SK-N-SH treated with all-trans-retinoic acid at 6 μM for 48 hours (cell line): Measurements from ENCODE around the gene CACNA2D4.

Experiments
- ATAC-seq: fragments of 200-7000 bp; cut with Tn5 transposase; 3 replicates; pipeline ENCODE4 v1.9.1; 2020; ENCODE audit warnings: mild to moderate bottlenecking, moderate library complexity
- ARNTL ChIP-seq: fragments of 450-650 bp; formaldehyde crosslinking; IDR thresholded peaks from 2 replicates; pipeline ENCODE4 v1.5.0; 2020; ENCODE audit warnings: low read depth, mild to moderate bottlenecking, moderate library complexity, borderline replicate concordance
- BACH2 ChIP-seq: fragments of 250-450 bp; sonication (Bioruptor Pico); IDR thresholded peaks from 2 replicates; pipeline ENCODE4 v1.9.0; 2021; ENCODE audit warnings: mild to moderate bottlenecking, borderline replicate concordance
- ESRRG ChIP-seq: fragments of 250-450 bp; sonication (Bioruptor Pico); IDR thresholded peaks from 2 replicates; pipeline ENCODE4 v1.6.1; 2021; ENCODE audit warnings: mild to moderate bottlenecking
- GLIS3 ChIP-seq: fragments of 250-450 bp; sonication (Bioruptor Pico); IDR thresholded peaks from 2 replicates; pipeline ENCODE4 v1.5.0; 2020; ENCODE audit warnings: mild to moderate bottlenecking, moderate library complexity
- OSR1 ChIP-seq: fragments of 250-450 bp; sonication (Bioruptor Pico); IDR thresholded peaks from 2 replicates; pipeline ENCODE4 v1.8.0; 2022; ENCODE audit warnings: moderate library complexity, mild to moderate bottlenecking, inconsistent platforms
- RARB ChIP-seq: fragments of 250-450 bp; sonication (Bioruptor Pico); IDR thresholded peaks from 2 replicates; pipeline ENCODE4 v1.8.0; 2021; ENCODE audit warnings: mild to moderate bottlenecking, moderate library complexity
- TCF4 ChIP-seq: fragments of 250-450 bp; sonication (Bioruptor Pico); IDR thresholded peaks from 2 replicates; pipeline ENCODE4 v1.8.0; 2021; ENCODE audit warnings: mild to moderate bottlenecking, moderate library complexity, borderline replicate concordance
- TOX ChIP-seq: fragments of 250-450 bp; sonication (Bioruptor Pico); IDR thresholded peaks from 2 replicates; pipeline ENCODE4 v1.8.0; 2021; ENCODE audit warnings: mild to moderate bottlenecking, moderate library complexity, borderline replicate concordance
- ZC3H10 ChIP-seq: fragments of 250-450 bp; sonication (Bioruptor Pico); IDR thresholded peaks from 2 replicates; pipeline ENCODE4 v1.5.1; 2021; ENCODE audit warnings: mild to moderate bottlenecking, moderate library complexity
- ZFP3 ChIP-seq: fragments of 250-450 bp; sonication (Bioruptor Pico); IDR thresholded peaks from 2 replicates; pipeline ENCODE4 v1.5.0; 2020; ENCODE audit warnings: mild to moderate bottlenecking, moderate library complexity
- ZFP30 ChIP-seq: fragments of 450-650 bp; formaldehyde crosslinking; IDR thresholded peaks from 2 replicates; pipeline ENCODE4 v1.5.0; 2022; ENCODE audit warnings: mild to moderate bottlenecking, moderate library complexity
- ZNF565 ChIP-seq: fragments of 450-650 bp; formaldehyde crosslinking; conservative IDR thresholded peaks from 2 replicates; pipeline ENCODE4 v1.5.0; 2020; ENCODE audit warnings: low read depth, mild to moderate bottlenecking, moderate library complexity
- ZNF70 ChIP-seq: fragments of 450-650 bp; formaldehyde crosslinking; IDR thresholded peaks from 2 replicates; pipeline ENCODE4 v1.5.0; 2020; ENCODE audit warnings: mild to moderate bottlenecking, moderate library complexity
- TF ChIP-seq, protein P1 (sequence below): fragments of 250-450 bp; sonication (Bioruptor Pico); IDR thresholded peaks from 2 replicates; pipeline ENCODE4 v1.5.1; 2020; ENCODE audit warnings: low read depth, mild to moderate bottlenecking, moderate library complexity
- TF ChIP-seq, protein P2 (sequence below): fragments of 250-450 bp; sonication (Bioruptor Pico); IDR thresholded peaks from 2 replicates; pipeline ENCODE4 v1.5.1; 2021; ENCODE audit warnings: mild to moderate bottlenecking, moderate library complexity
- TF ChIP-seq, protein P3 (sequence below): fragments of 250-450 bp; sonication (Bioruptor Pico); IDR thresholded peaks from 2 replicates; pipeline ENCODE4 v1.8.0; 2020; ENCODE audit warnings: mild to moderate bottlenecking, moderate library complexity, borderline replicate concordance
- TF ChIP-seq, protein P4 (sequence below): fragments of 250-450 bp; sonication (Bioruptor Pico); IDR thresholded peaks from 2 replicates; pipeline ENCODE4 v1.8.0; 2021; ENCODE audit warnings: low read depth, mild to moderate bottlenecking, moderate library complexity, borderline replicate concordance

CACNA2D4 gene

DNA sequence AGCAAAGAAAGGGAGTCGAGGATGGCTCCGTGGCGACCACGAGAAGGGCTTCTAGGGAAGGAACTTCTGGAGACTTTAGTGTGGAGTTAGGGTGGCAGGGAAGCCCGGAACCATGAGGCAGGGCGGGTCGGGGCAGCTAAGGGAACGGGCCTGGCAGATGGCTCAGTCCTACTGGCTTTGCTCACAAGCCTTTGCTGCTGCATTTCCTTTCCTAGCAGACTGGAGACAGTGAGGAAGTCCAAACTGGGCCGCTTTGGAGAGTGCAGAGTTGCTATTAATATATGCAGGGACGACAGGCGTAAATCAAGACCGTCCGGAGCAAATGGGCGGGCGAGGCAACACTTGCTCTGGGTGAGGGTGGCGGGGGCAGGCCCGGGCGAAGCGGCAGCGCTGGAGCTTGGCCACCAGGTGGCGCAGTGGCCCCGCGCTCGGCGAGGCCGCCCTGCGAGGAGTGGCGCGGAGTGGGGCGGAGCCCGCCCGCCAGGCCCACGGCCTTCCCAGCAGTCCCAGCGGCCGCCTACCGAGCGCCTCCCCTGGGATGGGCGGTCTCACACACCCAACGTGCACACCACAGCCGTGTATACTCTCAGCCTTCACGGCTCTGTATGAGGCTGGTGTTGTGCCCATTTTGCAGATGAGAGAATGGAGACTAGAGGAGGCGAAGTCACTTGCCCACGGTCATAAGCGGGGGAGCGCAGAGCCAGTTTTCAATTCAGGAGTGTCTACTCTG is 122.5 kb downstream of the CACNA2D4 start:
- TF ChIP-seq, protein P1, sequence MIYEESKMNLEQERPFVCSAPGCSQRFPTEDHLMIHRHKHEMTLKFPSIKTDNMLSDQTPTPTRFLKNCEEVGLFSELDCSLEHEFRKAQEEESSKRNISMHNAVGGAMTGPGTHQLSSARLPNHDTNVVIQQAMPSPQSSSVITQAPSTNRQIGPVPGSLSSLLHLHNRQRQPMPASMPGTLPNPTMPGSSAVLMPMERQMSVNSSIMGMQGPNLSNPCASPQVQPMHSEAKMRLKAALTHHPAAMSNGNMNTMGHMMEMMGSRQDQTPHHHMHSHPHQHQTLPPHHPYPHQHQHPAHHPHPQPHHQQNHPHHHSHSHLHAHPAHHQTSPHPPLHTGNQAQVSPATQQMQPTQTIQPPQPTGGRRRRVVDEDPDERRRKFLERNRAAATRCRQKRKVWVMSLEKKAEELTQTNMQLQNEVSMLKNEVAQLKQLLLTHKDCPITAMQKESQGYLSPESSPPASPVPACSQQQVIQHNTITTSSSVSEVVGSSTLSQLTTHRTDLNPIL: no peak
- TF ChIP-seq ZFP3 (CRISPR knock-in tag): peak; percentile 94
- TF ChIP-seq, all 23 proteins: peak for 1
- peak; percentile 96 for ATAC-seq

DNA sequence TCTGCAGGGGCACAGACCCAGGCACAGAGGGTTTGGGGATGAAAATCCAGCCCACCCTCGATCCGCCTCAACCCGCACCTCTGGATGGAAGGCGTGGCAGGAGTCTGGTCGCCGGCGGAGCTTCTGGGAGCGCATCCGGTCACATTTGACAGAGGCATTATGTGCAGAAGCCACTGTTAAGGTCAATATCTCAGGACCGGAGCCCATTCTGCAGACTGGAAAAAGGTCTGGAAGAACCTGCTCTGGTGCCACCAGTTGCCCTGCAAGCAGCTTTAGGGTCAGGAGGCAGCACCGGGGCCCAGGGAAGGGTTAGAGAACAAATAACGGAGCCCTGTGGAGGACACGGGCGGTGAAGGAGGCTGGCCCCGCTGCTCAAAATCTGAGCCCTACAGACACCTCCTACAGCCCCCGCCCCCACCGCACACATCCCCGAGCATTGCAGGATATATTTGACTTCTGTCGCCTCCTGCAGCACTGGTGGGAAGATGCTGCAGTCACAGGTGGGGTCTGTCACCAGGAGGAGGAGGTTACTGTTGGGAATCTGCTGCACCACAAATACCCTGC is 123.1 kb downstream of the CACNA2D4 start:
- no peak for TF ChIP-seq BACH2
- TF ChIP-seq ZNF70 (CRISPR knock-in tag): no peak
- no peak for TF ChIP-seq GLIS3
- TF ChIP-seq, protein P2, sequence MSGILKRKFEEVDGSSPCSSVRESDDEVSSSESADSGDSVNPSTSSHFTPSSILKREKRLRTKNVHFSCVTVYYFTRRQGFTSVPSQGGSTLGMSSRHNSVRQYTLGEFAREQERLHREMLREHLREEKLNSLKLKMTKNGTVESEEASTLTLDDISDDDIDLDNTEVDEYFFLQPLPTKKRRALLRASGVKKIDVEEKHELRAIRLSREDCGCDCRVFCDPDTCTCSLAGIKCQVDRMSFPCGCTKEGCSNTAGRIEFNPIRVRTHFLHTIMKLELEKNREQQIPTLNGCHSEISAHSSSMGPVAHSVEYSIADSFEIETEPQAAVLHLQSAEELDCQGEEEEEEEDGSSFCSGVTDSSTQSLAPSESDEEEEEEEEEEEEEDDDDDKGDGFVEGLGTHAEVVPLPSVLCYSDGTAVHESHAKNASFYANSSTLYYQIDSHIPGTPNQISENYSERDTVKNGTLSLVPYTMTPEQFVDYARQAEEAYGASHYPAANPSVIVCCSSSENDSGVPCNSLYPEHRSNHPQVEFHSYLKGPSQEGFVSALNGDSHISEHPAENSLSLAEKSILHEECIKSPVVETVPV (CRISPR knock-in tag): no peak
- ATAC-seq: no peak

DNA sequence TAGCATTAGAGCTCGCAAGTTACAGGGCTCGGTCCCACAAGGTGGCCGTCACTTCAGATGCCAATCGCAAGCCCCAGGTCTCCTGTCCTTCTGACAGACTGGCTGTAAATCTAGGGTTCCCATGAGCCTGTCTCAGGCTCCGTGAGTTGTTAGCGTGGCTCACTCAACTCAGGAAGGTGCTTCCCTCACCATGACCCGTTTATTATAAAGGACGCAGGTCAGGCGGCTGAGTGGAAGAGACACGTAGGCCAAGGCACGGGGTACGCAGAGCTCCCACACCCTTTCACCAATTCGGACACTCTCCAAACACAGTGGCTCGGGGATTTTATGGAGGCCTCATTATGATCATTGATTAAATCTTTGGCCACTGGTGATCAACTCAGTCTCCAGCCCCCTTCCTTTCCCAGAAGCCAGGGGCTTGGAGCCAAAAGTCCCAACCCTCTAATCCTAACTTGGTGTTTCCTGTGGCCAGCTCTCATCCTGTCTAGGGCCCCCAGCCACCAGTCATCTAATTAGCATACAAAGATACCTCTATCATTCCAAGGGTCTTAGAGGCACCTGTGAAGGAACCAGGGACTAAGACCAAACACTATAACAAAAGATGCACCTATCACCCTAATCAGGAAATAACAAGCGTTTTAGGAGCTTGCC is 123.9 kb downstream of the CACNA2D4 start:
- TF ChIP-seq ZFP30 (CRISPR knock-in tag) (no peak), GLIS3 (no peak), RARB (CRISPR knock-in tag) (no peak), ARNTL (CRISPR knock-in tag) (no peak), TCF4 (CRISPR knock-in tag) (no peak)
- TF ChIP-seq, protein P1: no peak
- TF ChIP-seq, protein P2 (CRISPR knock-in tag): no peak
- TF ChIP-seq, protein P3, sequence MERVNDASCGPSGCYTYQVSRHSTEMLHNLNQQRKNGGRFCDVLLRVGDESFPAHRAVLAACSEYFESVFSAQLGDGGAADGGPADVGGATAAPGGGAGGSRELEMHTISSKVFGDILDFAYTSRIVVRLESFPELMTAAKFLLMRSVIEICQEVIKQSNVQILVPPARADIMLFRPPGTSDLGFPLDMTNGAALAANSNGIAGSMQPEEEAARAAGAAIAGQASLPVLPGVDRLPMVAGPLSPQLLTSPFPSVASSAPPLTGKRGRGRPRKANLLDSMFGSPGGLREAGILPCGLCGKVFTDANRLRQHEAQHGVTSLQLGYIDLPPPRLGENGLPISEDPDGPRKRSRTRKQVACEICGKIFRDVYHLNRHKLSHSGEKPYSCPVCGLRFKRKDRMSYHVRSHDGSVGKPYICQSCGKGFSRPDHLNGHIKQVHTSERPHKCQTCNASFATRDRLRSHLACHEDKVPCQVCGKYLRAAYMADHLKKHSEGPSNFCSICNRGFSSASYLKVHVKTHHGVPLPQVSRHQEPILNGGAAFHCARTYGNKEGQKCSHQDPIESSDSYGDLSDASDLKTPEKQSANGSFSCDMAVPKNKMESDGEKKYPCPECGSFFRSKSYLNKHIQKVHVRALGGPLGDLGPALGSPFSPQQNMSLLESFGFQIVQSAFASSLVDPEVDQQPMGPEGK (CRISPR knock-in tag): no peak
- no peak for ATAC-seq

DNA sequence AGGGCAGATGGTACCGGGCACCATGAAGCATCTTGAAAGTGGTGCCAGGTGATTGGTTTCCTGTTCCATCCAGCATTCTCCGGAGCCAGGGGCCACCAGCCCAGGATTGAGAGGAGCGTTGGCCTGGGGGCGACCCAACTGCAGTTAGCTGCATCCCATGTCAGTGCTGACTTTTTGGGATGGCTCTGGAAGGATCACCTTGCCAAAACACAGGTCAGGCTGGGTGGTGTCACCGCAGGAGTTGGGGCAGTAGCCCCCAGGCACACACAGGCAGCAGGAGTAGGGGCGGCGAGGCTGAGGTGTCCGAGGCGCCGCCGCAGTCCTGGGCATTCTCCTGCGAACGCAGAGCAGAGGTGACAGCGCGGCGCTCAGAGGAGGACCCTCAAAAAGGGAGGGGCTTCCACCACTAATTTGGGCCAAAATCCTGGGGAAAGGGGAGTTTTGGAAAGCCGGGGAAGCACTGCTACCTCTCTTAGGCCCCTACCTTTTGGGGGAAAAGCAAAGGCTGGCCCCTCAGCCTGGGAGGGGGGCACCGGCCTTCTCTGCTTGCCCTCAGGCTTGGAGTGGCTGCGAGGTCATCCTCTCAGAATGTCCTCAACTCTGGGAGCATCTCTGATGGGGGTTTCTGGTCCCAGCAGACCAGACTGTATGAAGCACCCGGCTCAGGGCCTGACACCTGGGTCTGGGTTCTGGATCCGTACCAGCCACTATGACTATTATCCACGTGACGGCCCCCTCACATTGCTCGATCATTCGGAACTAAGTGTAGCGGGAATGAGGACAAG is 124.8 kb downstream of the CACNA2D4 start:
- no peak for TF ChIP-seq ZNF565
- TF ChIP-seq, protein P4, sequence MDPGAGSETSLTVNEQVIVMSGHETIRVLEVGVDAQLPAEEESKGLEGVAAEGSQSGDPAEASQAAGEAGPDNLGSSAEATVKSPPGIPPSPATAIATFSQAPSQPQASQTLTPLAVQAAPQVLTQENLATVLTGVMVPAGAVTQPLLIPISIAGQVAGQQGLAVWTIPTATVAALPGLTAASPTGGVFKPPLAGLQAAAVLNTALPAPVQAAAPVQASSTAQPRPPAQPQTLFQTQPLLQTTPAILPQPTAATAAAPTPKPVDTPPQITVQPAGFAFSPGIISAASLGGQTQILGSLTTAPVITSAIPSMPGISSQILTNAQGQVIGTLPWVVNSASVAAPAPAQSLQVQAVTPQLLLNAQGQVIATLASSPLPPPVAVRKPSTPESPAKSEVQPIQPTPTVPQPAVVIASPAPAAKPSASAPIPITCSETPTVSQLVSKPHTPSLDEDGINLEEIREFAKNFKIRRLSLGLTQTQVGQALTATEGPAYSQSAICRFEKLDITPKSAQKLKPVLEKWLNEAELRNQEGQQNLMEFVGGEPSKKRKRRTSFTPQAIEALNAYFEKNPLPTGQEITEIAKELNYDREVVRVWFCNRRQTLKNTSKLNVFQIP (CRISPR knock-in tag): no peak
- no peak for TF ChIP-seq ZC3H10 (CRISPR knock-in tag)
- no peak for TF ChIP-seq ESRRG
- no peak for TF ChIP-seq TOX (CRISPR knock-in tag)
- TF ChIP-seq, protein P2 (CRISPR knock-in tag): no peak
- no peak for TF ChIP-seq GLIS3
- no peak for TF ChIP-seq ZFP30 (CRISPR knock-in tag)
- TF ChIP-seq ARNTL (CRISPR knock-in tag): no peak
- TF ChIP-seq ZNF70 (CRISPR knock-in tag): no peak
- no peak for TF ChIP-seq OSR1 (CRISPR knock-in tag)
- ATAC-seq: no peak
